LNCaP clone FGC (cell line): ENCODE measurements around the gene KLF6.

Experiments
- DNase-seq: peaks from one replicate; pipeline ENCODE4 v3.0.0-alpha.2; 2011; ENCODE audit warnings: low read depth
- H3K4me3 ChIP-seq: 2 replicates; pipeline ENCODE4 v1.5.1; 2011; ENCODE audit warnings: mild to moderate bottlenecking, low read depth, low read length, control low read depth
- TF ChIP-seq, protein P1 (sequence below): IDR thresholded peaks from 2 replicates; pipeline ENCODE4 v1.5.1; 2012; ENCODE audit warnings: mild to moderate bottlenecking; ENCODE audit not compliant: control insufficient read depth, insufficient read depth; ENCODE audit errors: extremely low read depth

KLF6 gene

DNA sequence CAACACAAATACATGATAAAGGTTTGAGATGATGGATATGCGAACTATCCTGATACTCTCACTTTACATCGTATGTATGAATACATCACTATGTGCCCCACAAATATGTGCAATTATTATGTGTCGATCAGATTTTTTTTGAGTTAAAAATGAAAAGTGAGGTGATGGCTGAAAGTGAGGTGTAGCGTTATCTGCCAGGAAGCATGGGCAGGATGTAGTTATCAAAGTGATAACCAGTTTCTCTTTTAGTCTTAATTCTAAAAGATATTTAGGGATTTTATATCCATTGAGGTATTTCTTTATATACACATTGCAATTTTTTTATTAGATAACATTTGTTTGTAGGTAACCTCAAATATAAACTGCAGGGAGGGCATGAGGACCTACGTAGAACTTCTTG is 15.6 kb upstream of the KLF6 start:
- TF ChIP-seq, protein P1, sequence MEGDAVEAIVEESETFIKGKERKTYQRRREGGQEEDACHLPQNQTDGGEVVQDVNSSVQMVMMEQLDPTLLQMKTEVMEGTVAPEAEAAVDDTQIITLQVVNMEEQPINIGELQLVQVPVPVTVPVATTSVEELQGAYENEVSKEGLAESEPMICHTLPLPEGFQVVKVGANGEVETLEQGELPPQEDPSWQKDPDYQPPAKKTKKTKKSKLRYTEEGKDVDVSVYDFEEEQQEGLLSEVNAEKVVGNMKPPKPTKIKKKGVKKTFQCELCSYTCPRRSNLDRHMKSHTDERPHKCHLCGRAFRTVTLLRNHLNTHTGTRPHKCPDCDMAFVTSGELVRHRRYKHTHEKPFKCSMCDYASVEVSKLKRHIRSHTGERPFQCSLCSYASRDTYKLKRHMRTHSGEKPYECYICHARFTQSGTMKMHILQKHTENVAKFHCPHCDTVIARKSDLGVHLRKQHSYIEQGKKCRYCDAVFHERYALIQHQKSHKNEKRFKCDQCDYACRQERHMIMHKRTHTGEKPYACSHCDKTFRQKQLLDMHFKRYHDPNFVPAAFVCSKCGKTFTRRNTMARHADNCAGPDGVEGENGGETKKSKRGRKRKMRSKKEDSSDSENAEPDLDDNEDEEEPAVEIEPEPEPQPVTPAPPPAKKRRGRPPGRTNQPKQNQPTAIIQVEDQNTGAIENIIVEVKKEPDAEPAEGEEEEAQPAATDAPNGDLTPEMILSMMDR: no peak
- DNase-seq: no peak
- no peak overlapping the region for H3K4me3 ChIP-seq

DNA sequence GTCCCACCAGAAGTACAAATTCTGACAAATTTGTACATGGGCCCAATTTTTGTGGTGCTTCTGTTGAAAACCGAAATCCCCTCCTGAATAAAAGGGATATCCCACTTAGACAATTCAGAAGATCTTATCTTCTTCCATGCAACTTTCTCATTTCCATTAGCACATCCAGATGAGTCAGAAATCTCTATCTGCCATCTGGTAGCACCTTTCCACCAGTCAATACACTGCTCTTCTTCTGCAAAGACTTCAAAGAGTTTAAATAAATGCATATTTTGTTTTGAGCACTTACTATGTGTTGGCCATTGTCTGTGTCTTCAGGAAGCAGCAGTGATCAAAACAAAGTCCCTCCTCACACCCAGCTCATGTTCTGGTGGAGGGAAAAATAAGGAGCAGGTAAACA is 12.7 kb upstream of the KLF6 start:
- no peak for DNase-seq
- H3K4me3 ChIP-seq: no peak overlapping the region
- TF ChIP-seq, protein P1: no peak

DNA sequence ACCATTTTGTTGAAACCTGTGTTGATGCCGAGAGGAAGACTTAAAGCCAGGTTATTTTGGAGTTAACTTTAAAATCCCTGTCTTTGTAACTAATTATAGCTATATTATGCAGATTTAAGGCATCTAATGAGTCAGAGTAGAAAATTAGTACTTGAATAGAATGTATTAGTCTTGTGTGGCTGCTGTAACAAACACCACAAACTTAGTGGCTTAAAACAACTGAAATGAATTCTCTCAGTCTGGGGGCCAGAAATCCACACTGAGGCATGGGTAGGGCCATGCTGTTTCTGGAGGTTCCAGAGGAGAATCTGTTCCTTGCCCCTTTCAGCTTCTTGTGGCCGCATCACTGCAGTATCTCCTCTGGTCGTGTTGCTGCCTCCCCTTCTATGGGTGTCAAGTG is 8.5 kb upstream of the KLF6 start:
- DNase-seq: no peak
- no peak overlapping the region for H3K4me3 ChIP-seq
- TF ChIP-seq, protein P1: no peak

DNA sequence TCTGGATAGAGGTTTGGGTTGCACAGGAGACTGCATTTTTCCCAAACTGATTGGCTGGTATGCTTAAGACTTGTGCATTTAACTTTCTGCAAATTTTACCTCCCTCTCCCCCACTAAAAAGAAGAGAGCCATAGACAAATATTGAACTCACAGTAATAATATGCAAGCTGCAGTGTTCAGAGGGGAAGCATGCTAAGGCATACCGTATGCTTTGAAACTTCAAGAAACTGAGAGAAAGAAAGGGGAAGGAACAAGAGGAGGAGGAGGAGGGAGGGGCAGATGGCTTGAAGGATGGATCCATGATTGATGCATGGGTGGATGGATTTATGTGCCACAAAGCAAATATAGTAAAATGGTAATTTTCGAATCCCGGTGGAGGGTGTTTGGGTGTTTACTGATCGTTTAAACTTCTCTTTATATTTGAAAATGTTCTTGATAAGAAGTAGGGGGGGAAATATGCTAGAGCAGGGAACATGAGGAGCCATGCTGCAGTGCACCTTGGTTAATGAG is 7.8 kb upstream of the KLF6 start:
- TF ChIP-seq, protein P1: no peak
- H3K4me3 ChIP-seq: no peak overlapping the region
- DNase-seq: no peak

DNA sequence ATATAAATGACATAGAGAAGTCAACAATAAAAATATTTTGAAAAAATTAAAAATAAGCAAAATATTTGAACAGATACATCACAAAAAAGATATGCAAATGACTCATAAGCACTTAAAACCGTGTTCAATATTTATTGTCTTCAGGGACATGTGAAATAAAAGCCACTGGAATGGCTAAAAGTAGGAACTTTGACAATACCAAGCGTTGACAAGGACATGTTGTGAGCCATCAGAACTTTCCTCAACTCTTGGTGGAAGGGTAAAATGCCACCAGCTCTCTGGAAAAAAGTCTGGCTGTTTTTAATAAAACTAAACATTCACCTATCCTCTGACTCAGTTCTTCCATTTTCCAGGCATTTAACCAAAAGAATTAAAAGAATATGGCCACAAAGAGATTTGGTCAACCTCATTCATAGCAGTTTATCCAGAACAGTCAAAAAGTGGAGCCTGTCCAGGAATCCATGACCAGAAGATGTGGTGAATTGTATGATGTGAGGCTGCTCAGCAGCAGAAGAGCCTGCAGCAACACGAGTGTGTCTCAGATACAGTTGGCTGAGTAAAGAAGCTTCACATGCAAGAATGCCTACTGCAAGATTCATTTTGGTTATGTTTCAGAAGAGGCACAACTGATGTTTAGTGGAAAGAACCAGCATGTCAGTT is 7.1 kb upstream of the KLF6 start:
- TF ChIP-seq, protein P1: no peak

DNA sequence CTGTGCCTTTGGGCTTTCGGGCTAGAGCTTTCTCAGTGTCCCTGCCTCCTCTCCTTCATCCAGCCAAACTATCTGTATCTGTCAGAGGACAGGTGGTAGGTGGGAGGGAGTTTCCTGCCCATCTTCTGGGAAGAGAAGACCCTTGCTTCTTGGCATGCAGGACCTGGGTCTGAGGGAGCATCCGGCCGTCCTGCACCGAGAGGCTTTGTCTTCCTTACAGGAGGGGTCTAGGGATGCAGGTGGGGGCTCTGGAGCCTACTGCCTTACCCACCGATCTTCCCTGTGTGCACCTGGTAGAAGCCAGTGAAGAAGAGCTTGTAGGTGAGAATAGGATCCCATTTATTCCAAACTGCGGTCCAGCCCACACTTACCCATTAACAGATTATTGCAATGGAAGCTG is 5.8 kb upstream of the KLF6 start:
- TF ChIP-seq, protein P1: no peak
- DNase-seq: no peak
- no peak overlapping the region for H3K4me3 ChIP-seq

More for the DNA sequence above, 7.1 kb upstream of the KLF6 start:
- no peak for DNase-seq
- H3K4me3 ChIP-seq: no peak overlapping the region

DNA sequence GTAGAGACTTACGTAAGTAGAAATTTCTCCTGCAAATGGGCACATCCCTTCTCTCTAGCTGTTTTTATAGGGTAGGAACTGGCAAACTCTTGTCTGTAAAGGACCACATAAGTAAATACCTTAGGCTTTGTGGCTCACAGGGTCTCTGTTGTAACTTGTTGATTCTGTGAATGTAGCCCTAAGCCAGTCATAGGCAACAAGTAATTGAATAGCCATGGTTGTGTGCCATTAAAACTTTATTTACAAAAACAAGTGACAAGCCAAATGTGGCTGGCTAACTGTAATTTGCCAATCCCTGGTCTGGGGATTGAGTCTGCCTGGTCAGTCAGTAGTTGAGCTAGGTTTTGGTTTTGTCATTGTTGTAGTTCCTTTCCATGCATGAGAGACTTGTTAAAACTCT is 5.3 kb upstream of the KLF6 start:
- no peak overlapping the region for H3K4me3 ChIP-seq
- no peak for DNase-seq
- TF ChIP-seq, protein P1: no peak
